HG02759 (cell line): ENCODE measurements around the gene ADCY2.

Experiments
- ATAC-seq: cut with Tn5 transposase; IDR thresholded peaks from one replicate; pipeline ENCODE4 v1.9.1; 2021; ENCODE audit warnings: mild to moderate bottlenecking, moderate library complexity; ENCODE audit not compliant: unreplicated experiment

The ADCY2 gene

GRCh38 chr5:7585807-7586206 is 189.9 kb downstream of the ADCY2 start:
- ATAC-seq, result no peak

GRCh38 chr5:7586480-7586879 is 190.5 kb downstream of the ADCY2 start:
- ATAC-seq, result no peak

DNA sequence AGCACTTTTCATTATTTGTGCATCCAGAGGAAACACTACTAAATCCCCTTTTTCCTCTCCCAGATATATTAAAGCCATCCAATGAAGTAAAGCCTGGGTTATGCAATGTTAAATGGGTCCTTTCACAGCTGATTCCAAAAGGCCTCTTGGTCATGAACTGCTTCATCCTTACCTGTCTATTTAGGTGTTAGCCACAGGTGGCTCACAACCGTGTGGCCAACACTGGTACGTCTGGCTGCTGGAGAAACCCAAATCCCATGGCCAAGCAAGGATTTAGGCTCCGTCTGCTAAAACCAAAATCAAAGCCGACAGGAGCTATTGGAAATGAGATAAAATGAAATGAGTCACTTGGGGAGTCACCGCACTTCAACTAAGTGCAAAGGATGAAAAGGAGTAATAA is 193.9 kb downstream of the ADCY2 start:
- no peak for ATAC-seq

DNA sequence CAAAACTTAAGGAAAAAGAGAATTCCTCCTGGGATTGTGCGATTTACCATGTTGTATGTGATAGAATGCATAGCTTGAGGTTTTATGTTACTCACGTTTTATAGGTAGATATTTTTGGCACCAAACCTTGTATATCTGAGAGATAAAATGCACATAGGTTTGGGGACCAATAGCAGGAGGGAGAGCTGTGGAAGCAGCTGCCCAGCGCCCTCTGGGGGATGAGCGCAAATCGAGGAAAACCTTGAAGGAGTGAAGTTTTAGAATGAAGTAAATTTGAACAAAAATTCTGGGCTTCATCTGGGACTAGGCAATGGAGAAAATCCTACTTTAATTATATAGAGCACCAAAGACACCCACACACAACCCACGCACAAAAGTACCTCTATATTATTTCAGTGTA is 197.0 kb downstream of the ADCY2 start:
- ATAC-seq, result no peak

DNA sequence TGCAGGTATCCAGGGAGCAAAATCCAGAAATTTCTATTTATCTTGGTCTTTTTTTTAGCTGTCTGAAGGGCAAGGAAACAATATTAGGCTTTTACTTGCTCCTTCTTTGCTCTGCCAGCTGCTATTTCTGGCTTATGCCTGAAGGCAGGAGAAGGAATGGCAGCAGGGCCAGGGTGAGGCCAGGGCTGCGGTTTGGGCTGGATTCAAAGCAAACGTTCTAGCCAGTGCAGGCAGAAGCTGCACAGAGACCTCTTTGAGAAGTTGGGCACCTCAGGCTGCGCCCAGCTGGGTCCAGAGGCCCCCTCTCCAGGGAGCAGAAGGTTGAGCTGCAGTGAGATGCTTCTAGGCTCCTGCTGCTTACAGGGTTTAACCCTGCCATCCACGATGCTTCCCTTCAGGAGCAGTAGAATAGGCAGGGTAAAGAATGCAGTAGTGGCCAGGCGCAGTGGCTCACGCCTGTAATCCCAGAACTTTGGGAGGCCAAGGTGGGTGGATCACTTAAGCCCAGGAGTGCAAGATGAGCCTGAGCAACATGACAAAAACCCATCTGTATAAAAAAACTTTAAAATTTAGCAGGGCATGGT is 201.2 kb downstream of the ADCY2 start:
- ATAC-seq, result no peak

DNA sequence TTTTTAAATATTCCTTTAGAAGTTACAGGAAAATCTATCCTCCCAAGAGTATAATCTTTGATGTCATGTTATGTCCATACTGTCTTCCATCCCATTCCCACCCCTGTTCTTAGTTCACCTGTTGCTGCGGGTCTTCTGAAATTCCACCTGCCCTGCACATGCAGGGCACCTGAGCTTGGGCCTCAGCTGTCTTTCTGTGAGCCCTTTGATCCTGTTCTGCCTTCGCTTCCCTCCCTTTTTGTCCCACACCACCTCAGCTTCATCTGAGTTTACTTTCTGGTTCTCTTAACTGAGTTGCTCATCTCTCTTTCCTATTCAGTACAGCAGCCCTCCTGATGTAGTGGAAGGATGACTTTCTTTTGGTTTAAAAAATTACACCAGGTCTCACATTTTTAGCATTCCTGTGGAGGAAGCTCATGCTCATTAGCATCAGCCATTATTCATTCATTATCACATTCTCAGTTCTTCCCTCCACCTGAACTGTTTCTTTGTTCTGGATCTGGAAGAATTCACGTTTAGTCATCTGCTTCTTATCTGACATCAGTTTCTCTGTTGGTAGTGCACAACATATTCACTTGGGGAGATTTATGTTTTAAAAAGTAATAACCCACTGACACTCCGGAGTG is 211.0 kb downstream of the ADCY2 start:
- ATAC-seq, result no peak

DNA sequence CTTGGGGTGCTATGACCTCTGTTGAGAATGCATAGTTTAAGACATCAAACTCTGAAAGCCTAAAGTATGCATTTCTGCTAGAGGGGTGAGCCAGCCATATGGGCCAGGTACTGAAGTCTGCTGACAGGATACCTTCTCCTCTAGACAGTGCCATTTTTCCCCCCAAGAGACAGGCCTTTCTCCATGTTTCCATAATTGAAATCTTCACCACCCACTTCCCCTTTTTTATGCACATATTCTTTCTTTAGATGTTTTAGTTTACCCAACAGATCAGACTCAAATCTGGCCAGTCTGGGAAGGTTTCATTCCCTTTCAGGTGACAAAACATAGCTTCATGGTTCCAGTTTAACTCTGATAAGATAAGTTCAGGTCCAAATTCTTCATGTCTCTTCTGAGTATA is 212.8 kb downstream of the ADCY2 start:
- no peak for ATAC-seq

- ATAC-seq, result no peak
These were observed 213.8 kb downstream of the ADCY2 start for GRCh38 chr5:7609726-7610125.

DNA sequence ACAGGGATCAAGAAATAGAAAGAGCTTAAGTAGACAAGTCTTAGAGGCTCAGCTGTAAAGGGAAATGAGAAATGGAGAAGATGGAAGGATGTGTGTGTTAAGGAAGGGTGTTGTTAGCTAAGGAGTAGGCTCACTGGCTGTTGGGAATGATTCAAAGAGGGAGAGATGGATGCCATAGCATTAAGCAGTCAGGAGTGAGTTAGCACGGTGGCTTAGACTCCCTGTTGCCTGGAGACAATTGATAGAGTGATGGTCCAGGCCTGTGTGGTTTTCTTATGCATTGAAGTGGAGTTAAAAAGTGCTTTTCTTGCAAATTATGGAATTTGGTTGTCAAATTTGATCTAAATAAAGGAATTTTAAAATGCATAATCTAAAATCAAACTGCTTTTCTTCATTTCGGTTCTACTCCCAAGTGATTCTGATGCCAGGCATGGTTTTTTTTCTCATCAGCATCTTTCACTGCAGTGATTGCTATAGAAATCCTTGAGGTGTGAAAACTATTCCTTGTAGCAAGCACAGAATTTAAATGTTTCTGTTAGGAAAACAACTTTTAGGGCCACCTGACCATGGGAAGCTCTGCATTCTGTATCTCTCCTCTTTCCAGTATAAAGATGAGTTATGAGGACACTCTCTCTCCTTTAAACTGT is 214.7 kb downstream of the ADCY2 start:
- no peak for ATAC-seq

GRCh38 chr5:7611518-7611917 is 215.6 kb downstream of the ADCY2 start:
- ATAC-seq, result no peak

DNA sequence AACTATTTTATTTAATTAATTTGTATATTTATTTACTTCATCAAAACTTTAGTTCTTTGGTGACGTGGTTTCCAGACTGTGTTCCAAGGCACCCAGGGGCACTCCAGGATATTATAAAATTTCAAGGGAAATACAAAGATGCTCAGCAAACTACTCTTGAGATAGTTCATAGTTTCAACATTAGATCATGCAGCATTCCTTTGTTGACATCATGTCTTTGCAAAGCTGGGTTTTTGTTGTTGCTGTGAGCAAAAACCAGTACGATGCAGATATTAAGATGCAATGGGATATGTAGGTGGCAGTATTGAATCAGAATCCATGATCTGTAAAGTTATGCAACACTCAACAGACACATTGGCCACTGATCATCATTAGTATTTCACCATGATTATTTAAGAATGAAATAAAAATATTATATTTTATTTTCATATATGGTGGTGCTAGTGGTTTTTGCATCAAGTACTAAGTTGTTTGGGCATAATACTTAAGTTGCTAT is 219.7 kb downstream of the ADCY2 start:
- no peak for ATAC-seq

- no peak for ATAC-seq
These were observed 221.0 kb downstream of the ADCY2 start for GRCh38 chr5:7616897-7617296.

DNA sequence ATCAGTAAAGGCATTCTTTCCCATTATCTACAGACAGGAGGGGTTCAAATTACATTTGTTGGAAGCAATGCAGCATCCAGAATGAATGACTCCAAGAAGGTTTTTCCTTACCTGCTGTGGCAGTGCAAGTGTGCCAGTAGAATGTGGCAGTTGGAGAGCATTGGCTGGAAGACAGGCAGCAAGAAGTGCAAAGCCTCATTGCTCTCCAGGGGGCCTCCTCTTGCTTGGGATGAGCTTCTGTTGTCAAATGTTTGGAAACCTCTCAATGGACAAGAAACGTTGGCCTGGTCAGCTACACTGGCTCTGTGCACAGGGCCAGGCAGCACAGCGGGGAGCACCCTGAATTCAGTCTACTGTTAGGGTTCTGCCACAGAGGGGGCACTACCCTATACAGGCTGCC is 226.6 kb downstream of the ADCY2 start:
- ATAC-seq, result no peak

DNA sequence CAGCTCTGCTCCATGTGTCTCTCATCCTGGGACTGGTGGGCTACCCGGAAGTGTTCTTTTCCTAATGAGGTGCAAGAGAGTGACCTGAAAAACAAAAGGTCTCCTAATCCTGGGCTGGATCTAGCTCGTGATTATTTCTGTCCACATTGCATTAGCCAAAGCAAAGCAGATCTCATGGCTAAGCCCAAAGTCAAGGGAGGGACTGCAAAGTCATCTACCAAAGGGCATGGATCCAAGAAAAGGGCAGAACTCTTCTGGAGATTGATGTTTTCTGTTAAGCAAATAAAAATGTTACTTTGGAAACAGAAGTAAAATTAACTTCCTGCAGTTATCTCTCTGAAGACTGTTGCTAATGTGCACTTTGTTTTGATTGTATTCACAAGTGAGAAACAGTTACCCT is 229.8 kb downstream of the ADCY2 start:
- no peak for ATAC-seq

GRCh38 chr5:7628248-7628647 is 232.3 kb downstream of the ADCY2 start:
- no peak for ATAC-seq

DNA sequence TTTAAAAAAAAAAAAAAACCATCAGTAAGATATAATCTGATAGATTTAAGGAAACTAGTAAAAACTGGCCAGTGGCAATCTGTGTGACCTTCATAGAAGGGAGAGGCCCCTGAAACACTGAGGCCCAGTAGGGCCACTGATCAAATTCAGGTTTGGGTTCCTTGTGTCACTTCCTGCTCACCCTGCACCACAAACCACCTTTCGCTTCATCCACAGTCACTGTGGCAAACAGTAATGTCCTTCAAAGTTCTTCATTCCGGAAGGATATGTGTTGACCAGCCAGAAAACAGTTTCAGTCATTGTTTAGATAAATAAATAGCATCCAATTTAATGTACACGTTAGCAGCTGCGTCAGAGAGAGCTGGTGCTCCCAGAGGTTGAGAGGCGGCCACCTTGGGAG is 232.9 kb downstream of the ADCY2 start:
- no peak for ATAC-seq

GRCh38 chr5:7629561-7629960 is 233.6 kb downstream of the ADCY2 start:
- ATAC-seq, result no peak

DNA sequence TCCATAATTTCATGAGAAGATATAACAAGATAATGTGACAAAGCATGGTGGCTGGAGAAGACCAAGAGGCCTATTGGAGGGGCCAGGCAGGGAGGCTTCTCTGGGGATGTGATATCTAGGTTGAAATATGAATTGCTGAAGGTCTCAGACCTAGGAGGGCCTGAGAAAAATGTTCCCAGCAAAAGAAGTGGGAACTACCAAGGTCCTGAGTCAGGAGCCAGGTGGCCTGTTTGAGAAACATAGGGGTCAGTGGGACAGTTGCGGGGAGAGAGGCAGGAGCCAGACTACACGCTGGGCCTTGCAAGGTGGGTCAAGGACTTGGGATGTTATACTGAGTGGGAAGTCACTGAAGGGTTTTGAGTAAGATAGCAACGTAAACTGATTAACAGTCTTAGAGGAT is 238.9 kb downstream of the ADCY2 start:
- no peak for ATAC-seq

DNA sequence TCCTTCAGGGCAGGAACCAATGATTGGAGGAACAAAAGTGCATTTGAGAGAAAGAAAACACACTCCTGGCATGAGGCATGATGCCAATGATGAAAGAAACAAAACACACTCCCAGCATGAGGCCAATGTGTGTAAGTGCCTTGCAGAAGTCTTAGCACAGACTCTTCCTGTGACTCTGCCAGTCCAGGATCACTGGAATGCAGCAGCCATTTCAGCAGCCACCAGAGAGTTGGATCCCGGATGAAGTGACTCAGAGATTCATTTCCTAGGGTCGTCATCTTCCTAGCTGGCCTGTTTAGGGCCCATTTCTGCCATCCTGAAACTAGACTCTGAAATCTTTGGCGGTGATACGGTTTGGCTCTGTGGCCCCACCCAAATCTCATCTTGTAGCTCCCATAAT is 242.5 kb downstream of the ADCY2 start:
- ATAC-seq, result no peak

DNA sequence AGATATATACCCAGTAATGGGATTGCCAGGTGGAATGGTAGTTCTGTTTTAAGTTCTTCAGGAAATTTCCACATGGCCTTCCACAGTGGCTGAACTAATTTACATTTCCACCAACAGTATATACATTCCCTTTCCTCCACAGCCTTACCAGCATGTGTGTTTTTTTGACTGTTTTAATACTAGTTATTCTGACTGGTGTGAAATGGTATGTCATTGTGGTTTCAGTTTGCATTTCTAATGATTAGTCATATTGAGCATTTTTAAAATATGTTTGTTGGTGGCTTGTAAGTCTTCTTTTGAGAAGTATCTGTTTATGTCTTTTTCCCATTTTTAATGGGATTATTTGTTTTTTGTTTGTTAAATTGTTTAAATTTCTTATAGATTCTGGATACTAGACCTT is 246.1 kb downstream of the ADCY2 start:
- ATAC-seq, result no peak

GRCh38 chr5:7644723-7645122 is 248.8 kb downstream of the ADCY2 start:
- no peak for ATAC-seq

DNA sequence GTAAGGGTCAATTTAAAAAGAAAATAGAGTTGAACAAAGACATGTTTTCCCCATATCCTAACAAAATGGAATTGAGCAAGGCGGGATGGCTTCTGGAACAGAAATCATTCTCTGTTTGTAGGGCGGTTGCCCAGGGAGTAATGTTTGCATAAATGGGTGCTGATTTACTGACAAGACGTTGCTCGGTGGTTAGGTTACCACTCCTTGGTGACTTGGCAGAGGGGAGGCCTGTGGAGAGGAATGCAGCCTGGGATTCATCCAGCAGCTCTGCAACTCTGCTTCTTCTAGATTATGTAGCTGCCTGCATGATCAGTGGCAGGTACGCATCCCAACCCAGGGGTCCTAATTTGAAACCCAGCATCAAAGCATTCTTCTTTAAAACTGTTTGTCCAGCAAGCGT is 254.8 kb downstream of the ADCY2 start:
- ATAC-seq, result no peak

DNA sequence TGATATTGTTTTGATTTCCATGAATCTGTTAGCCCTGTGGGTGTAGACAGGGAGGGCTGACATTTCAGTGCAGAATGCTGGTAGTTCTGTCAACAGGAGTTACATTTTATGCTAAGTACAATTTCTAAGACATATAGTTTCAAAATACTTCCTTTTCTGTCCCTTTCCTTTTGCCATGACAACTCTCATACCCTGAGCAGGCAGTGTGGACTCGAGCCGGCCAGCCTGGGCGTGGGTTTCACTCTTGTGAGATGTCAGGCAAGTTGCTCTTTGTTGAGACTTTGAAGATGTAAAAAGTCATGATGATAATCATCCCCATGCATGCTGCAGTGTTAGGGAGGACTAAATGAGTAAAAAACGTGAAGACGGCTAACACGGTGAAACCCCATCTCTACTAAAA is 257.1 kb downstream of the ADCY2 start:
- ATAC-seq, result no peak
